HT1080 (cell line): ENCODE data around the gene FAM98C. TPM values are rescaled to one million over a fixed set of nuclear protein-coding genes. Genes with fewer than 3 reads are reported as not detected.

Experiments used
- DNase-seq: peaks from one replicate; pipeline ENCODE4 v3.0.0-alpha.2; 2015; ENCODE audit warnings: low read depth
- total RNA-seq: library from RNA; depleted of rRNA; stranded (reverse); fragments of >200 nt; shearing (Covaris generic); gene quantifications from 2 replicates; pipeline ENCODE4 v1.2.3, GENCODE V29; 2014

The FAM98C gene
- total RNA-seq, 1 experiment from 2014 or later: 14.3 TPM

DNA sequence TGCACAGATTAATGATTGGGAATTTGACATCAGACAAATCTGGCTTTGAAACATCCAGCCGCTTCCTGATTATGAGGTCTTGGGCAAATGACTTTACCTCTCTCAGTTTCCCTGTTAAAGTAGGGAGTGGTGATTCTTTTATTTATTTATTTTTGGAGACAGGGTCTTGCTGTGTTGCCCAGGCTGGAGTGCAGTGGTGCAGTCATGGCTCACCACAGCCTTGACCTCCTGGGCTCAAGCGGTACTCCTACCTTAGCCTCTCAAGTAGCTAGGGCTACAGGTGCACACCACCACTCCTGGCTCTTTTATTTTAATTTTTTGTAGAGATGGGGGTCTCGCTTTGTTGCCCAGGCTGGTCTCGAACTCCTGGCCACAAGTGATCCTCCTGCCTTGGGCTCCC, 25.8 kb upstream of the FAM98C start:
- DNase-seq: no peak

DNA sequence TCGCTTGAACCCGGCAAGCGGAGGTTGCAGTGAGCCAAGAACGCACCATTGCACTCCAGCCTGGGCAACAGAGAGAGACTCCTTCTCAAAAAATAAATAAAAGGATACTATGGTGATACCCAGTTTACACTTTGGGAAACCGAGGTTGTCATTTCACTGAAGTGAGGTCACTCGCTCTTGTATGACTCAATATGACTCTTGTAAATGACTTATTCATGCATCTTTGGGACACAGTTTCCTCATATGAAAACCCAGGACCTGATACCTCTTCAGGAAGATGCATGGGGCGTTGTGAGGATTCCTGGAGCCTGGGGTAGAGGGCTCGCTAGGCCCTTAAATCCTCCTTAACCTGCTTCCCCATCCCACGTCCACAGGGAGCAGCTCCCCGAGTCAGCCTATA, 24.0 kb upstream of the FAM98C start:
- DNase-seq: no peak

DNA sequence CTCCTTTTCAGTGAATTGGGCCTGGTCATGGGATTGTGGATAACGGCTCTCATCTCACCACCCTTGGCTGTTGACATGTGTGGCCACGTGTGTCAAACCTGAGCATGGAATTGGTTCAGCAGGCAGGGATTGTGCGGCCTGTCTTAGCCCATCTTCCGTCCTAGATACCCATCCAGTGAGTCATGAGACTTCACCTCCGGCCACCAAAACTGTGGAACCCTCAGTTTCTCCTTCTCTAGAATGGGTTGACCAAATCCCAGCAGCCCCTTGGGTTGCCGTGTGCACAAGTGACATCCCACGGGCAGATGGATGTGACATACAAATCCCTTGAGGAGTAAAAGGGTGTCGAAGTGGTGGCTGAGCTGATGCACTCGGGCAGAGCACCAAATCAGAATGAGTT, 21.8 kb upstream of the FAM98C start:
- no peak for DNase-seq

DNA sequence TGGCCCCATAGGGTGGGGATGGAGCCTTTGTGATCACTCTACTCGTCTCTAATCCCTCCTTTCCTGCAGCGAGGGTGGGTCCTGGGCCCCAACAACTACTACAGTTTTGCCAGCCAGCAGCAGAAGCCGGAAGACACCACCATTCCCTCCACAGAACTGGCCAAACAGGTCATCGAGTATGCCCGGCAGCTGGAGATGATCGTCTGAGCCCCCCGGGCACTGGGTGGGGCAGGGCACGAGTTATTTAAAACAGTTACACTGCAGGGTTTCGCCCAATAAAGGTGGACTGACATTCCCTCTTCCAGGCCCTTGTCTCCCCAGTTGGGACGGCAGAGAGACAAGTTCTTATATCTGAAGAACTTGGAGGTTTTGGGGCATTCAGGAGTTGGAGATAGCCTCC, 19.7 kb upstream of the FAM98C start:
- no peak for DNase-seq

DNA sequence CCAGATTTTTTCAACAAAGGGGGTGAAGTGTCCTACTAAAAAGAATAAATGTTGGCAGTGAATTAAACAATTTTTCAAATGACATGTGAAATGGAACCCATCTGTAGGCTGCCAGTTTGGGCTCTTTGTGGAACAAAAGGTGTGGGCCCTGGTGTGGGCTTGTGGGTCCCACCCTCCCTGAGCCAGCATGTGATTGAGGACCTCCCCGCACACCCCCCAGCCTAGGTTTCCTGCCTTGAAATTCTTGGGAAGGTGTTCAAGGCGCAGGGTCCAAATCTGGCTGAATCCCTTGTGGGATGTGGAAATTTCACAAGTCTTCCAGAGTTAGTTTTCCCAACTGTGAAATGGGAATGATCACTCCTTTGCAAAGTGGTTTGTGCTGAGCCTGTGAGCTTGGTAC, 19.1 kb upstream of the FAM98C start:
- DNase-seq: no peak

DNA sequence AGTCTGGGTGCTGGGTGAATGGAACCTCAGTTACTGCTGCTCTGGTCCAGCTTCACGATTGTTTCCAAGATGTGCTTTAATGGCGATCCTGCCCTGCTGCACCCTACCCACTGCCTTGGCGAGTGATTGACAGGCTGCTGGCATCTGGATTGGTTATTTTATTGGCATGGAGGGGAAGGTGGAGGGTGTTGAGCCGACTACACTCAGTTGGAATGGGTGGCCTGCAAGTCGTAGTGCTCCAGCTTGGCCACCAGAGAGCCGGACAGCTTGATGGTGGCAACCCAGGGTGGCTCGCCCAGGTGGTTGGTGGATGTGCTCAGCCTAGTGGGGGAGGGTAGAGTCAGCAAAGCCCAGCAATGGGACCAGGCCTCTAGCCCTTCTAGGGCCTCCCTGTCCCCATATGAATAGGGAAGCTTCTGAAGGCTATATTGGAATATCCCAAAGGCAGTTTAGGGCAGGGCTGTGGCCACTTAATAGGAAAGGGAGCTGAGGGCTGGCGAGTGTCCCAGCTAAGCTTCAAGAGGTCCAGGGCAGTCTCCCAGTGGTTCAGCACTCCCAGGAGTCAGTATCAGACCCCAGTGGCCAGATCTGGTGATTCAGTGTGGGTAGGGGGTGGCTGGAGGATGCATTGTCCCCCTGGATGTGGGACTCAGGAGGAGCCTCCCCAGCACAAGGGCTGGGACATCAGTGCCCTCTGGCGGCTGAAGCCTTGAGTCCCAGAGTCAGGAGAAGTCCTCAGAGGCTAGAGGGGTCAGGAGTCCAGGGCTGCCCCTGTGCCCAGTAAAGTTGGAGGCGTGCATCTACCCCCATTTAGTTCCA, 18.5 kb upstream of the FAM98C start:
- no peak for DNase-seq

DNA sequence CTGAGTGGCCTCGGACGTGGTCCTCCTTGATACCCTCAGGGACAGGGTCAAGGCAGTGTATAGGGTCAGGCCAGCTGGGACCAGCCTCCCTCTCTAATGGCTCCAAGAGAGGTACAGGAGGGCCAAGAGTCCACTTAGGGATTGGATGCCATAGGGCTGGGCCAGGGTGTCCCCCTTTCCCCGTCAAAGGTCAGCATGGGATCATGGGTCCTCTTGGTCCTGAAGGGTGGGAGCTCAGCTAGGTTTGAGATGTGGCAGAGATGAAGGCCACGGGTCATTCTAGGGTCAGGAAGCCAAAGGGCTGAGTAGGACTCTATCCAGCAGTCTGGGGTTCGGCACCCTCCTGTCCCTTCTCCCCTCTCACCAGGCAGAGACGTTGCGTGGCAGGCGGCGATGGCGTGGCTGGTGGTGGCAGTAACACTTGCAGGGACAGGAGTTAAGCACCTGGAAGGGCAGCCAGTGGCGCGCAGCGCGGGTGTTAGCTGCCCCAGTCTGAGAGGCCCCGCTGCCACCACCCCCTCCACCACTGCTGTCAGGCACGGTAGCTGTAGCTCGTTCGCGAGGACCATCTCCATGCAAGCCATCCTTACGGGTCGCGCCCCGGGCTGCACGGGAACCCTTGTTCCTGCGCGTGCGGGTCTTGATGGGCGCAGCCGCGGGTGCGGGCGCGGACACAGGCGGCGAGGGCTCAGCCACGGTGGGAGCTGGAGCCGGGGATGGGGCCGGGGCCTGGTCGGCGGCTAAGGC, 17.7 kb upstream of the FAM98C start:
- no peak for DNase-seq

DNA sequence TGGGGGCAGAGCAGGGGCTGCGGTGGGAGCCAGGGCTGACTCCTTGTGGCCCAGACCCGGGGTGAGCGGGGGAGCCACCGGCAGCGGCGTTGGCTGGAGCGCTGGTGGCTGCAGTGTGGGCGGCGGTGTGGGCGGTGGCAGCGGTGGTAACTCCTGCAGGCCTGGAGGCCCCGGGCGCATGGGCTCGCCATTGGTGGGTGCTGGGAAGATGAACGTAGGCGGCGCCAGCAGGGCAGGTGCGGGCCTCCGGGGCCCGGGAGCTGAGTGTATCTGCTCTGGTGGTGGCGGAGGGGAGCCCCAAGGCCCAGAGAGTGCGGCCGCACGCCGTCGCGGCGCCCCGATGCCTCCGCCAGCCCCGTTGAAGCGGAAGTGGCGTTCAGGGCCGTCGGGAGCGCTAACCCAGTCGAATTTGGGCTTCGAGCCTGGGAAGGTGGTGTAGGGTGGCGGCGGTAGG, 17.1 kb upstream of the FAM98C start:
- DNase-seq: no peak

DNA sequence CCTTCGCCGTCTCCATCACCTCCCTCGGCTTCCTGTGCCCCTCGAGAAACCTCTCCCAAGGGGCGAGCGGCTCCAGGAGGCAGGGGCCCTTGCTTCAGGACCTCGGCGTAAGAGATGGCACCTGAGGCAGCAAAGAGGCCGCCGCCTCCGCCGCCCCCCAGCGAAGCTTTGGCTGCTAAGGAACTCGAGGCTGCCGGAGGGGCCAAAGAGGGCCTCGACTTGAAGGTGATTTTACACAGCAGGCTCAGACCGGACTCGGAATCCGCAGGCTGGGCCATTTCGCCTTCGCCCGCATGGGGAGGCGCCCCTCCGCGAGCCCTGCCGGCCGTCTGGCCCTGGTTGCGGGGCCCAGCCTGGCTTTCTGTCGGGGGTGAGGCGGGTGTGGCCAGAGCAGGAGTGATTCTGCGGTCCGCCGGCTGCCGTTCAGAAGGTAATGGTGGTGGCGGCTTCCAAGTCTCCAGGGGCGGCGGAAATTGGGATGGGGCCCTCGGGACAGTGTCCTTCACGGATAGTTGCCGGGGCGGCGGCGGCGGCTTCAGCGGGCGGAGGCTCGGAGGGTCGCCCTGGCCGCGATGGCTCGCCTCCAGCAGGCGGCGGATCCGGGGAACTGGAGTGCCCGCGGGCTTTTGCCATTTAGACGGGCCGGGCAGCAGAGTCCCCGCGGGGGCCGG, 16.5 kb upstream of the FAM98C start:
- no peak for DNase-seq

DNA sequence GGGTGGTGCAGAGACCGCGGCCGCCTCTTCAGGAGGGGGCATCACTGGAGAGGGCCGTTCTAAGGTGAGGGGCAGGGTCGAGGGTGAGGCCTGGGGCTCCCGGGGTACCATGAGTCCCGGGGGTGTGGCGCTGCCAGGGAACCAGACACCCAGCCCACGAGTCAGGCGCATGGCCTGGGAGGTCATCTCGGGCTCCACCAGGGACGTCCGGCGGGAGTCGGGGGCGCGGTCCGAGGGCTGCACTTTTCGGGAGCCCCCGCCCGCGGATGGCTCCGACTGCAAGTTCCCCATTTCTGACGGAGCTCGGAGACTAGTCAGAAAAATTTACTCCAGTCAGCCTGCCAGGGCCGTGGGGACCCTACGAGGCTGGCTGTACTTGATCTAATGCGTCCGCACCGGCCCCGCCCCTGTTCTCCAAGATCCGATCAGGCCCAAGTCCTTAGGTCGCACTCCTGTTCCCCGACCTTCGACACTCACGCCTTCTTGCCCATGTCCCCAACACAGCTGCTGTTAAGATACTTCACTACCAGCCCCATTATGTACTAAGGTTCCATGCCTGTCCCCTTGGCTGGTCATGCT, 15.8 kb upstream of the FAM98C start:
- no peak for DNase-seq

DNA sequence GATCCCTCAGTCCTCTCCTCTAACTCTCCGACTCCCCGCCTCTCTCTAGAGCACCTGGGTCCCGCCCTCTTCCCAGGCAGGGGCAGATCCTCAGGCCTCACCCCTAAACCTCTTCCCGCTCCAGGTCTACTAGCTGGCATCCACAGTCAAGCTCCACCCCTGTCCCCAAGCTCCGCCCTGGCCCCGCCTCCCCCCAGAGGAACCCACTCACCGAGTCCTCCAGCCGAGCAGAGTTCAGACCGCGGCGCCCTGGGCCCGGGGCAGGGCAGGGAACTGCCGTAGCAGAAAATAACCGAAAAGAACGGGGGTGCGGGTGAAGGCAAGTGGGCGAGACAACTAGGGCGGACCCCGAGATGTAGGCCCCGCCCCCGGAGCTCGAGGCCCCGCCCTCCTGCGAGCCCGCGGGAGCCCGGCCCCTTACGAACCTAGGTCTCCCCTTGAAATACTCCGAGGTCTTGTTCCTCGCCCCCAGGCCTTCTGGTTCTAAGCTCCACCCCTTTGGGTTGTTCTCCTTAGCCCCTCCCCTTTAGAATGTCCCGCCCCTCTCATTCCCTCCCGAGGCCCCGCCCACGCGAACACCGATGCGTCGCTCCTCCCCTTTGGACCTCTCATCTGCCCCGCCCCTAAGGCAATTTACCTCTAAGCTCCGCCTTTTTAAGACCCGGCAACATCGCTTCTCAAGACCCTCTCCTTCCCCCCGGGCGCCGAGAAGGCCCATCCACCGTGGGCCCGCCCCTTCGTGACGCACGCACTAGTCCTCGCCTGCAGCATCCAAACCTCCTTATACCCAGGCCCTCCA, 15.1 kb upstream of the FAM98C start, which contains the start of gene GGN:
Gene GGN (minus strand): TSS at position 485 of the 799 bp plus-strand sequence. CDS start 773 bp downstream, outside the sequence.
- DNase-seq: peak; percentile 96

DNA sequence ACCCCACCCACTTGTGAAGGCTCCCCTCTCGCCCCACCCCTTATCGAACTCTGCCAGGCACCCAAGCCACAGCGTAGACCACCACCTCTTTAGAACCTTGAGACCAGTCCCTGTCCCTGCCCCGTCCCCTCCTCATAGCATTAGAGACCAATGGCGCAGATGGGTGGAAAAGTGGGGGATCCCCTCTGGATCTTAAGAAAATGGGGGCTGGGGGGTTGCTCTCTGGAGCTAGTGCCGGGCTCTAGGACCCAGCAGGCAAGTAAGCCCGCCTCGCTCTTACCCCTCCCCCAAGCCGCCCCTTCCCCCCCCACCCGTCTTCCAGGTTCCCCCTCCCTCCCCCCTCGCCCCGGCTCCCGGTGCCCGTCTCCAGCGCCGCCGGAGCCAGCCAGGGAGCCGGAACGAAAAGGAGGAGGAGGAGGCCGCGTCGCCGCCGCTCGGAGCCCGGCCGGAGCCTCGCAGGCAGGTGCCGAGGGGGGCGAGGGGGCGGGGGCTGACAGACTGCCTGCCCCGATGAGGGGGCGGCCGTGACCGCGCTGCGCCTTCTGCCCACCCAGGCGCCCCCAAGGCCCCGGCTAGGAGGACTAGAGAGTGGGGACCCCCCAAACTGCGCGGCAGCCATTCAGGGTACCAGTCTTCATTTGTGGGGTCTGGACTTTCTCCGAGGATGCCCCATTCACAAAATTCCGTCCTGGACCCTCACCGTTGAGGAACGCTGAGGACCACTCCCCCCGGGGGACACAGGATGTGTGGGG, 14.4 kb upstream of the FAM98C start, which contains the start of gene SPRED3:
Gene SPRED3 (plus strand): TSS at position 349 of the 752 bp plus-strand sequence. CDS start 1,606 bp downstream, outside the sequence.
- DNase-seq: no peak

DNA sequence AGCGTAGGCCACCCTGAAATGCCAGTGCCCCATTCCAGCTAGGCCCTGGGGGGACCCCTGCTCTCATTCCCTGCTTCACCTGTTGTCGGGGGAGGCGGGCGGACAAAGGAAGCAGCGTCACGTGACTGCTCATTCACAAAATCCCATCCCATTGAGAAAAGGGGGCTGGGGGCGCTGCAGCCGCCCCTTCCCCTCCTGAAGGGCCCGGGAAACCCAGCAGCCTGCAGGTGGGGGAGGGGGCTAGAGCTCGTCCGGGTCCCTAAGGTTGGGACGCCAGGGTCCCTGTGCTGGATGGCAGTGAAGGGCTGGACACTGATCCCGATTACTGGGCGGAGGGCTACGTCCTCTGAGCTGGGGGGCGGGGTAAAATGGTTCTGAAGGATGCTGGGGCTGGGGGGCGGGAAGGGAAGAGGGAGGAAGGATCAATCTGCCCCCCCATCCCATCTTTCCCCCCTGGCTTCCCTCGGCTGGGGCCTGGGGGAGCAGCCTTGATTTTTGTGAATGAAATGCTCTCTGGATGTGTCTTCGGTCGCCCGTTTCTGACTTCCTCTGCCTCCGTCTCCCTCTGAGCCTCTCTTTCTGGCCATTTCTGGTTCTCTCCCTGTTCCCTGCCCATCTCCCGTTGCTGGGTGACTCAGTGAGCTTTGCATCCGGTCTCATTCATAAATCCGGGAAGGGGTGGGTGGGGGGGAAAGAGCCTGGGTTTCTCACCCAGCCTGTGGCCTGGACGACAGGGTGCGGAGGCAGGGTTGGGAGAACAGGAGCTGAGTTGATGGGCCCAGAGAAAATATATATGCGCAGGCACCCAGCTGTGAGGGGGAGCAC, 13.6 kb upstream of the FAM98C start:
- peak; percentile 81 for DNase-seq

DNA sequence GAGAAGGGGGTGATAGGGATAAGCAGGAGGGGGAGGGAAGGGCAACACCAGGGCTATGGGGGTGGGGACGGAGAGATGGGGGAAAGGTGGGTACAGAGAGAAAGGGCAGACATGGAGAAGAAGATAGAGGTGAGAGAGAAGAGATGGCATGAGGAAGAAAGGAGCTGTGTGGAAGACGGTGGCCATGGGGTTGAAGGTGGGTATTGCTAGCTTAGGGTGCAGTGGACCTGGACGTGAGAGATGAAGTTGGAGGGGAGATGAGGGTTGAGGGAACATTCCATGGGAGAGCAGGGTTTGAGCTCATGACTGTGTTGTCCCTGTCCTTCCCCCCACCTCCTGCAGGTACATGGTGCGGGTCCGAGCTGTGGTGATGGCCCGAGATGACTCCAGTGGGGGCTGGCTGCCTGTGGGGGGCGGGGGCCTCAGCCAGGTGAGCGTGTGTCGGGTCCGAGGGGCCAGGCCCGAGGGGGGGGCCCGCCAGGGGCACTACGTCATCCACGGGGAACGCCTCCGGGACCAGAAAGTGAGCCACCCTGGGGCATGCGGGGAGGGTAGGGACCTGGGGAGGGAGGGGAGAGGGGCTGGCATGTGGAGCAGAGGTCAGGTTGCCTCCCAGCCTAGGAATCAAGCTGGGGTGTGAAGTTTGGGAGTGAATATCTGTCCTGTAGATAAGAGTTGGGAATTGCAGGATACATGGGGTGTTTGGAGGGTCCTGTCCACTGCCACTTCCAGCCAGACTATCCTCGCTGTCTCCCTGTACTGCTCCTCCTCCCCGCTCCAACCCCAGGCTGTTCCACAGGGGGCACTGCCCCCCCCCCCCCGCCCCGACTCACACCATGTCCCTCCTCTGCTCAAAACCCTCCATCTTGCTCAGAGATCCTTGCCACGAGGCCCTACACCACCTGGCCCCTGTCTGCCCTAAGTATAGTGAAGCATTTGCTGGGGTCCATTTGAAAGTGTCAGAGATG, 12.7 kb upstream of the FAM98C start:
- no peak for DNase-seq

DNA sequence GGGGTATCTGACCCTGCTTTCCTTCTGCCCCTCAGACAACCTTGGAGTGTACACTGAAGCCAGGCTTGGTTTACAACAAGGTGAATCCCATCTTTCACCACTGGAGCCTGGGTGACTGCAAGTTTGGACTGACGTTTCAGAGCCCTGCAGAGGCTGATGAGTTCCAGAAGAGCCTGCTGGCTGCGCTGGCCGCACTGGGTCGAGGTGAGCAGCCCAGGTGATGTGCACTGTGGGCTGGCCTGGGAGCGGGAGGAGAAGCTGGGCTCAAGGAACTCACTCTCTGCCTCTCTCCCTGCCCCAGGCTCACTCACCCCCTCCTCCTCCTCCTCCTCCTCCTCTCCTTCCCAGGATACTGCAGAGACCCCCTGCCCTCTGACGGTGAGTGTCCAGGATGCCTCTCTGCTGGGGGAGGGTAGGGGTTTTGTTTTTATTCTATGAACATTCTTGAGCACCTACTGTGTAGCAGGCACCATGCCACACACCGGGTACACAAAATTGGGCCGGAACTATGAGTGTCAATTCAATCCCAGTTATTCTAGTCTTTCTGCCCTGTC, 10.9 kb upstream of the FAM98C start:
- no peak for DNase-seq

DNA sequence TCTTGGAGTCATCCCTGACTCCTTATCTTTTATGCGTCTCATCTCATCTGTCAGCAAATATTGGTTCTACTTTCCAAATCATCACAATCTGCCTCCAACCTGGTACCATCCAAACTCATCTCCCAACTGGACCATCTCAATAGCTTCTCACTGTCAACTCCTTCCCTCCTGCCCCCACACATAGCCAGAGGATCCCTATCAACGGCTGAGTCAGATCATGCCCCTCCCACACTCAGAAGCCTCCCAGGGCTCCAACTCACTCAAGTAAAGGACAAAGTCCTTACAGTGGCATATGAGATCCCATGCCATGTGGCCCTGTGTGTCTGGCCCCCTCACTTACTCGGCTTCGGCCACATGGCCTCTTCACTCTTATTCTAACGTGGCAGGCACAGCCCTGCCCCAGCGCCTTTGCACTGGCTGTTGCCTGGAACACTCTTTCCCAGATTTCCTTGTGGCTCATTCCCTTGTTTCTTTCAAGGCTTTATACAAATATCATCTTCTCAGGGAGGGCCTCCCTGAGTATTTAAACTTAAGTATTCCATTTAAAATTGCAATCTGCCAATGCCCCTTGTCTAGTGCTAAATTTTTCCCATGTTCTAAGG, 10.1 kb upstream of the FAM98C start:
- DNase-seq: peak; percentile 33

DNA sequence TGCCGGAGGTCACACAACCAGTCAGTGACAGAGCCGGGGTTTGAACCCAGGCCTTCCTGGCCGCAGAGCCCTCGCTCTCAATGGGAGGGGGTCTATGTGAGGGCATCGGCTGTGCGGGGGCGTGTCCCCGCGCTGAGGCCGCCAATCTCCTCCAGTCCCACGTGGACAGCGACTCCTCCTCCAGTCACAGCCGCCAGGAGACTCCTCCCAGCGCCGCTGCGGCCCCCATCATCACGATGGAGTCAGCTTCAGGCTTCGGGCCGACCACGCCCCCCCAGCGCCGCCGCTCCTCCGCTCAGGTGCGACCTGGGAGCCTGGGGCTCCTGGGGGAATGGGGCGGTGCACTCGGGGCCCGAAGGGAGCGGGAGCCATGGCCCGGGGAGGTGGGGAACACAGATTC, 8.4 kb upstream of the FAM98C start:
- DNase-seq: no peak
